HepG2 (cell line): ENCODE data around the gene AKT2. TPM values are rescaled to one million over a fixed set of nuclear protein-coding genes. Genes with fewer than 3 reads are reported as not detected.

Source experiments
- ATAC-seq: fragments of 200-7000 bp; cut with Tn5 transposase; 3 replicates; pipeline ENCODE4 v1.9.1; 2020; ENCODE audit warnings: mild to moderate bottlenecking, moderate library complexity
- BruUV-seq: library from RNA; stranded (reverse); fragments of 400-500 nt; replicated peaks from 2 replicates; lab custom pipeline; 2021; lab: Mats Ljungman, UMichigan
- CTCF ChIA-PET: fragments of 300-600 bp; formaldehyde crosslinking; extraction: SDS; loops from one replicate; lab custom pipeline; 2021; ENCODE audit warnings: low total read pairs, inconsistent platforms, low intra/inter-chr PET ratio; lab: Yijun Ruan, JAX
- POLR2A ChIA-PET: fragments of 350-600 bp; sonication (Branson Sonifier 250); formaldehyde crosslinking; loops from one replicate; lab custom pipeline; 2020; ENCODE audit warnings: antibody characterized with exemption, inconsistent platforms; lab: Yijun Ruan, JAX
- DNase-seq: peaks from one replicate; pipeline ENCODE4 v3.0.0-alpha.2; 2015; ENCODE audit warnings: low spot score
- FAIRE-seq: peaks from 3 replicates; lab custom pipeline; 2011; peaks lifted over from hg19 to GRCh38; lab: Jason Lieb, UNC
- H2AFZ ChIP-seq: one replicate; pipeline ENCODE4 v1.6.1; 2011; ENCODE audit warnings: low read length, inconsistent platforms
- H3K27ac ChIP-seq: fragments of 300-600 bp; 3 replicates; pipeline ENCODE4 v1.8.0; 2011; ENCODE audit warnings: mixed run types, mild to moderate bottlenecking, mixed read lengths, low read length, inconsistent platforms; ENCODE audit not compliant: insufficient read depth; ENCODE audit errors: extremely low read length
- H3K27me3 ChIP-seq, 2 experiments: fragments of 200-600 bp in 1 of 2; 2 replicates in 1 of 2; 3 replicates in 1 of 2; pipeline versions ENCODE4 v1.6.0 to v1.8.0; 2011; ENCODE audit warnings: low read length in 2 of 2, mild to moderate bottlenecking in 2 of 2, moderate library complexity in 2 of 2, inconsistent platforms in 1 of 2; ENCODE audit not compliant: insufficient read depth in 2 of 2, control insufficient read depth in 1 of 2
- H3K36me3 ChIP-seq, 2 experiments: fragments of 200-600 bp in 1 of 2; replicated peaks in 1 of 2; 2 replicates in 1 of 2; 3 replicates in 1 of 2; pipeline versions ENCODE4 v1.5.1 to v1.8.0; 2011; ENCODE audit warnings: low read length in 2 of 2, inconsistent platforms in 1 of 2; ENCODE audit not compliant: insufficient read depth in 2 of 2, control insufficient read depth in 1 of 2
- H3K4me1 ChIP-seq: 2 replicates; pipeline ENCODE4 v1.5.1; 2012; ENCODE audit warnings: low read length, inconsistent platforms; ENCODE audit not compliant: insufficient read depth
- H3K4me2 ChIP-seq: 2 replicates; pipeline ENCODE4 v1.6.0; 2011; ENCODE audit warnings: low read depth, low read length, inconsistent platforms
- H3K4me3 ChIP-seq, 3 experiments: fragments of 200-600 bp in 1 of 3; sonication (generic), shearing (Covaris generic) in 1 of 3; replicated peaks in 1 of 3; 2 replicates each; pipeline ENCODE4 v1.5.1; 2011 to 2016; ENCODE audit warnings: low read length in 3 of 3, inconsistent platforms in 2 of 3, low read depth in 2 of 3, mild to moderate bottlenecking in 2 of 3, control low read depth in 1 of 3, mixed read lengths in 1 of 3; ENCODE audit not compliant: insufficient read depth in 1 of 3
- H3K79me2 ChIP-seq: one replicate; pipeline ENCODE4 v1.6.1; 2011; ENCODE audit warnings: low read length, inconsistent platforms; ENCODE audit not compliant: insufficient read depth
- H3K9ac ChIP-seq: 2 replicates; pipeline ENCODE4 v1.6.0; 2011; ENCODE audit warnings: mild to moderate bottlenecking, low read depth, low read length, inconsistent platforms; ENCODE audit not compliant: insufficient read depth
- H3K9me3 ChIP-seq: 2 replicates; pipeline ENCODE4 v1.5.1; 2012; ENCODE audit warnings: mild to moderate bottlenecking, low read length
- H4K20me1 ChIP-seq: 2 replicates; pipeline ENCODE4 v1.6.0; 2011; ENCODE audit warnings: inconsistent platforms, mild to moderate bottlenecking, low read length, moderate library complexity; ENCODE audit not compliant: insufficient read depth
- ISL2 ChIP-seq: sonication (generic); formaldehyde crosslinking; IDR thresholded peaks from 2 replicates; pipeline ENCODE4 v1.5.0; 2020; ENCODE audit warnings: missing genetic modification reagents
- JUN ChIP-seq: sonication (generic); formaldehyde crosslinking; IDR thresholded peaks from 2 replicates; pipeline ENCODE4 v1.4.0; 2020; ENCODE audit warnings: mild to moderate bottlenecking, missing genetic modification reagents
- JUND ChIP-seq: sonication (generic); formaldehyde crosslinking; IDR thresholded peaks from 2 replicates; pipeline ENCODE4 v1.8.0; 2022; ENCODE audit warnings: mild to moderate bottlenecking, missing genetic modification reagents
- MAZ ChIP-seq, 2 experiments: sonication (generic) in 1 of 2; formaldehyde crosslinking in 1 of 2; IDR thresholded peaks; 2 replicates each; pipeline versions ENCODE4 v1.5.0 to v1.6.1; 2012 to 2020; ENCODE audit warnings: low read depth in 2 of 2, mild to moderate bottlenecking in 2 of 2, borderline replicate concordance in 1 of 2, improper control_type of control experiment in 1 of 2, low read length in 1 of 2, missing genetic modification reagents in 1 of 2, moderate library complexity in 1 of 2
- MXD3 ChIP-seq: IDR thresholded peaks from 2 replicates; pipeline ENCODE4 v1.6.1; 2016; ENCODE audit warnings: mild to moderate bottlenecking, missing biosample characterization, missing genetic modification reagents
- SP1 ChIP-seq, 2 experiments: fragments of 450-650 bp in 1 of 2; sonication (generic) in 1 of 2; formaldehyde crosslinking in 1 of 2; IDR thresholded peaks; 2 replicates each; pipeline versions ENCODE4 v1.4.0 to v1.6.1; 2016 to 2020; ENCODE audit warnings: missing genetic modification reagents in 1 of 2
- THAP11 ChIP-seq: IDR thresholded peaks from 2 replicates; pipeline ENCODE4 v1.6.1; 2016; ENCODE audit warnings: missing biosample characterization, missing genetic modification reagents
- ZNF569 ChIP-seq: sonication (generic); formaldehyde crosslinking; IDR thresholded peaks from 2 replicates; pipeline ENCODE4 v1.5.0; 2020; ENCODE audit warnings: mild to moderate bottlenecking, missing genetic modification reagents, moderate library complexity, borderline replicate concordance
- ZNF883 ChIP-seq: sonication (generic); formaldehyde crosslinking; IDR thresholded peaks from 2 replicates; pipeline ENCODE4 v1.5.1; 2020; ENCODE audit warnings: mild to moderate bottlenecking, missing genetic modification reagents; ENCODE audit errors: not compliant biosample characterization
- WGBS: methylation state at CpG from one replicate; pipeline ENCODE4 v1.1.6; 2017; ENCODE audit warnings: low lambda C conversion rate; 5-methylcytosine and 5-hydroxymethylcytosine counted together
- in situ Hi-C: cut with HindIII; loops from 2 replicates; pipeline ENCODE4 v1.10.0; 2017; ENCODE audit warnings: low pct_unique_long_range_greater_than_20kb; ENCODE audit not compliant: extremely low pct_ligation_motif_present
- intact Hi-C: fragments of 100-400 bp; cut with micrococcal nuclease; formaldehyde crosslinking; loops from one replicate; pipeline ENCODE4 v1.10.0; 2022; ENCODE audit not compliant: unreplicated experiment
- polyA plus RNA-seq, 8 experiments: library from polyadenylated mRNA; depleted of rRNA in 3 of 8; stranded (reverse) in 7 of 8; unstranded in 1 of 8; fragments of >200 nt; fragmentation: Illumina TruSeq in 4 of 8; extraction: Trizol in 4 of 8; gene quantifications; 2 replicates each; pipeline versions ENCODE4 v1.2.1 to v1.2.3, GENCODE V29; 2011 to 2016; ENCODE audit warnings: low read depth in 4 of 8, missing spikeins in 1 of 8, mixed read lengths in 1 of 8; ENCODE audit not compliant: insufficient read depth in 1 of 8
- total RNA-seq, 5 experiments: library from RNA; depleted of rRNA; stranded (reverse); fragments of >200 nt; fragmentation: Illumina TruSeq; extraction: Trizol; gene quantifications; 2 replicates each; pipeline ENCODE4 v1.2.3, GENCODE V29; 2016; ENCODE audit warnings: low read depth in 1 of 5
- TF ChIP-seq, protein P1 (sequence below): IDR thresholded peaks from 2 replicates; pipeline ENCODE4 v1.6.1; 2018; ENCODE audit warnings: missing genetic modification reagents
- TF ChIP-seq, protein P2 (sequence below): sonication (generic); formaldehyde crosslinking; IDR thresholded peaks from 2 replicates; pipeline ENCODE4 v1.4.0; 2020; ENCODE audit warnings: missing genetic modification reagents

The AKT2 gene
- total and polyA plus RNA-seq, 2 of the 13 experiments (the other 11 are each of a cell fraction or from before 2014, with no cell fraction given): 82.1 to 173 TPM

DNA sequence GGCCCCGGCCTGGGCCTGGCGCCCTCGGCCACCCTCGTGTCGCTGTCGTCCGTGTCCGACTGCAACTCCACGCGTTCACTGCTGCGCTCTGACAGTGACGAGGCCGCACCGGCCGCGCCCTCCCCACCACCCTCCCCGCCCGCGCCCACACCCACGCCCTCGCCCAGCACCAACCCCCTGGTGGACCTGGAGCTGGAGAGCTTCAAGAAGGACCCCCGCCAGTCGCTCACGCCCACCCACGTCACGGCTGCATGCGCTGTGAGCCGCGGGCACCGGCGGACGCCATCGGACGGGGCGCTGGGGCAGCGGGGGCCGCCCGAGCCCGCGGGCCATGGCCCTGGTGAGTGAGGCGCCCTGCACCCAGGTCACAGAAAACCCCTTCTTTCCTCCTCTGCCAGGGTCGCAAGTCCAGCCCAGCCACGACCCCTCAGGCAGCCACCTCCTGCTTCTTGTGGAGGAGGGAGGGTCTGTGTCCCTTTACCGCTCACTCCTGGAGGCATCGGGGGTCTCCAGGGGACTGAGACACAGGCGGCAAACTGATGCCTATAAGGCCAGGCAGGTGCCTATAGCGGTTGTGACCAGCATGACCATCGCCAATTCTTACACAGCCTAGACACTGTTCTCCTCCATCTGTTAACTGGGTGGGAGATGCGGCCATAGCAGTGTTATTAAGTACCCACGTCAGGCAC lies 71.1 kb downstream of the AKT2 start:
- Histone ChIP-seq H3K36me3 (peaks cover 0 to 2% of the 10 kb centered on the region in 2 experiments; a peak in 1 of 5 replicates), H4K20me1 (no peaks in the 10 kb centered on the region), H2AFZ (no peak overlapping the region), H3K4me2 (no peak overlapping the region), H3K9ac (no peak overlapping the region), H3K79me2 (no peaks in the 10 kb centered on the region), H3K9me3 (no peaks in the 10 kb centered on the region), H3K4me1 (peaks cover 7% of the 10 kb centered on the region), H3K27me3 (peaks cover 0 to 3% of the 10 kb centered on the region in 2 experiments; a peak in 1 of 5 replicates), H3K4me3 (no peak overlapping the region), H3K27ac (no peak overlapping the region)
- FAIRE-seq (no peak), ATAC-seq (no peak), DNase-seq (no peak)
- no TSS peak for BruUV-seq
- POLR2A ChIA-PET: interaction anchor here (0.6 kb wide), 1 partner anchor 12 kb away, joined by 3 read pairs; no protein-coding TSS in a partner anchor
- intact Hi-C loops (no loop called here), in situ Hi-C loops (no loop called here)
- 97% methylated on average over 27 of the region's 50 CpGs for WGBS
- CTCF ChIA-PET: no interaction called here
- TF ChIP-seq, protein P1, sequence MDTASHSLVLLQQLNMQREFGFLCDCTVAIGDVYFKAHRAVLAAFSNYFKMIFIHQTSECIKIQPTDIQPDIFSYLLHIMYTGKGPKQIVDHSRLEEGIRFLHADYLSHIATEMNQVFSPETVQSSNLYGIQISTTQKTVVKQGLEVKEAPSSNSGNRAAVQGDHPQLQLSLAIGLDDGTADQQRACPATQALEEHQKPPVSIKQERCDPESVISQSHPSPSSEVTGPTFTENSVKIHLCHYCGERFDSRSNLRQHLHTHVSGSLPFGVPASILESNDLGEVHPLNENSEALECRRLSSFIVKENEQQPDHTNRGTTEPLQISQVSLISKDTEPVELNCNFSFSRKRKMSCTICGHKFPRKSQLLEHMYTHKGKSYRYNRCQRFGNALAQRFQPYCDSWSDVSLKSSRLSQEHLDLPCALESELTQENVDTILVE (CRISPR knock-in tag): no peak

DNA sequence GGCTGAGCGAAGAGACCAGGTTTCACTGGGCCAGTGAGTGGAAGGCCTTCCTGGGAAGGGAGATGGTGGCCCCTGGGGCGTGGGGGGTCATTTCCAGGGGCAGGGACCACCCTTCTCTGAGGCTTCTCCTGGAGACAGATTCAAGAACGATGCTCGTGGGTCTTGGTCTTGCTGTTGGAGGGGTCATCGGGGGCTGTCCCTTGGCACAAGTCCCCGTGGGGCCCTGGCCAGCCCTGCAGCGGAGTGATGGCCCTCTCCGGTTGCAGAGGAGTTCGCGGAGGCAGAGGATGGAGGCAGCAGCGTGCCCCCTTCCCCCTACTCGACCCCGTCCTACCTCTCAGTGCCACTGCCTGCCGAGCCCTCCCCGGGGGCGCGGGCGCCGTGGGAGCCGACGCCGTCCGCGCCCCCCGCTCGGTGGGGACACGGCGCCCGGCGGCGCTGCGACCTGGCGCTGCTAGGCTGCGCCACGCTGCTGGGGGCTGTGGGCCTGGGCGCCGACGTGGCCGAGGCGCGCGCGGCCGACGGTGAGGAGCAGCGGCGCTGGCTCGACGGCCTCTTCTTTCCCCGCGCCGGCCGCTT lies 71.8 kb downstream of the AKT2 start:
- no peaks in the 10 kb centered on the region for H3K9me3 ChIP-seq
- ATAC-seq: no peak
- no peak overlapping the region for H3K4me2 ChIP-seq
- peaks cover 7% of the 10 kb centered on the region for H3K4me1 ChIP-seq
- no peaks in the 10 kb centered on the region for H4K20me1 ChIP-seq
- FAIRE-seq: no peak
- H3K36me3 ChIP-seq: peaks cover 0 to 2% of the 10 kb centered on the region in 2 experiments; a peak in 1 of 5 replicates
- H3K9ac ChIP-seq: no peak overlapping the region
- CTCF ChIA-PET: no interaction called here
- no peak overlapping the region for H2AFZ ChIP-seq
- intact Hi-C loops: no loop called here
- H3K4me3 ChIP-seq: no peak overlapping the region
- H3K27me3 ChIP-seq: 0 out of 5 replicates have a peak, but pooled peaks cover 0 to 3% of the 10 kb centered on the region in 2 experiments
- no TSS peak for BruUV-seq
- H3K27ac ChIP-seq: no peak overlapping the region
- 97% methylated on average over 43 of the region's 53 CpGs for WGBS
- no peak for DNase-seq
- H3K79me2 ChIP-seq: no peaks in the 10 kb centered on the region
- in situ Hi-C loops: no loop called here
- POLR2A ChIA-PET: no interaction called here
- no peak for TF ChIP-seq MAZ (IDR thresholded peaks at IDR 0.05; ENCODE audit: borderline replicate concordance, low read depth, low read length)
- no peak for TF ChIP-seq MAZ (CRISPR knock-in tag; IDR thresholded peaks at IDR 0.05; ENCODE audit: low read depth)
- no peak for TF ChIP-seq ZNF569
- no peak for TF ChIP-seq JUN
- TF ChIP-seq JUND (CRISPR knock-in tag): no peak
- no peak for TF ChIP-seq THAP11 (CRISPR knock-in tag)
- TF ChIP-seq, protein P2, sequence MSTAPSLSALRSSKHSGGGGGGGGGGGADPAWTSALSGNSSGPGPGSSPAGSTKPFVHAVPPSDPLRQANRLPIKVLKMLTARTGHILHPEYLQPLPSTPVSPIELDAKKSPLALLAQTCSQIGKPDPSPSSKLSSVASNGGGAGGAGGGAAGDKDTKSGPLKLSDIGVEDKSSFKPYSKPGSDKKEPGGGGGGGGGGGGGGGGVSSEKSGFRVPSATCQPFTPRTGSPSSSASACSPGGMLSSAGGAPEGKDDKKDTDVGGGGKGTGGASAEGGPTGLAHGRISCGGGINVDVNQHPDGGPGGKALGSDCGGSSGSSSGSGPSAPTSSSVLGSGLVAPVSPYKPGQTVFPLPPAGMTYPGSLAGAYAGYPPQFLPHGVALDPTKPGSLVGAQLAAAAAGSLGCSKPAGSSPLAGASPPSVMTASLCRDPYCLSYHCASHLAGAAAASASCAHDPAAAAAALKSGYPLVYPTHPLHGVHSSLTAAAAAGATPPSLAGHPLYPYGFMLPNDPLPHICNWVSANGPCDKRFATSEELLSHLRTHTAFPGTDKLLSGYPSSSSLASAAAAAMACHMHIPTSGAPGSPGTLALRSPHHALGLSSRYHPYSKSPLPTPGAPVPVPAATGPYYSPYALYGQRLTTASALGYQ (CRISPR knock-in tag): no peak
- no peak for TF ChIP-seq MXD3 (CRISPR knock-in tag)
- TF ChIP-seq SP1 (IDR thresholded peaks at IDR 0.05): no peak
- no peak for TF ChIP-seq SP1 (CRISPR knock-in tag; IDR thresholded peaks at IDR 0.05)
- TF ChIP-seq ISL2: no peak
- no peak for TF ChIP-seq ZNF883 (CRISPR knock-in tag)
